Measurements from ENCODE around the gene FAM13A.
"Not testable (repeated sequence)": the region's sequence is repeated elsewhere in the genome, so short reads cannot be mapped to it uniquely, and the experiment has no call there.

The FAM13A gene

GRCh38 chr4:88900432-88900831, 156.6 kb downstream of the FAM13A start:
- no peak for DNase-seq (ENCODE audit: low read depth)

GRCh38 chr4:88897752-88898151, 159.2 kb downstream of the FAM13A start:
- DNase-seq (ENCODE audit: low read depth): no peak

GRCh38 chr4:88897180-88897579, 159.8 kb downstream of the FAM13A start:
- DNase-seq (ENCODE audit: low read depth): no peak

GRCh38 chr4:88893961-88894360, 163.0 kb downstream of the FAM13A start:
- peak; percentile 22 for DNase-seq (ENCODE audit: low read depth)

GRCh38 chr4:88892646-88893045, 164.3 kb downstream of the FAM13A start:
- DNase-seq (ENCODE audit: low read depth): no peak

DNA sequence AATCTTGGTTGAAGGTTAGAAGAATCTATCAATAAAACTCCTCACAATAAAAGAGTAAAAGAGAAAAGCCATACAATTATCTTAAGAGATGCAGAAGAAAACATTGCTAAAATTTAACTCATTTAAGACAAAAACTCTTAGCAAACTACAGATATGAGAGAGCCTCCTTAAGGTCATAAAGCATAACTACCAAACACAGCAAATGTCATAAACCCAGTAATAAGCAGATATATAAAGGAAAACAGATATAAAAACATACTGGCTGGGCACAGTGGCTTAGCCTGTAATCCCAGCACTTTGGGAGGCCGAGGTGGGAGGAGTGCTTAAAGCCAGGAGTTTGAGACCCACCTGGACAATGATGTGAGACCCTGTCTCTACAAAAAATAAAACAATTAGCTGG, 165.3 kb downstream of the FAM13A start:
- DNase-seq (ENCODE audit: low read depth): no peak

- DNase-seq (ENCODE audit: low read depth): not testable (repeated sequence)
Measured at GRCh38 chr4:88887409-88887808, 169.6 kb downstream of the FAM13A start.

DNA sequence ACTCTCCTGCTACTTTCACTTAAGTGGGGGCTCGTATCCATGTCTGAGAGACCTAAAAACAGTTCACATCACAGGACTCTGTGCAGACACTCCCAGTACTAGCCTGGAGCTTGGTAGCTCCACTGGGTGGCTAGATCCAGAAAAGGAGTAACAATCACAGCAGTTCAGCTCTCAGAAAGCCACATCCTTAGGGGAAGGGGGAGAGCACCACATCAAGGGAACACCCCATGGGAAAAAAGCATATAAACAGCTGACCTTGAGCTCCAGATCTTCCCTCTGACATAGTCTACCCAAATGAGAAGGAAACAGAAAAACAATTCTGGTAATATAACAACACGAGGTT, 175.8 kb downstream of the FAM13A start:
- DNase-seq (ENCODE audit: low read depth): no peak

GRCh38 chr4:88880501-88881226, 176.3 kb downstream of the FAM13A start:
- DNase-seq (ENCODE audit: low read depth): no peak

- DNase-seq (ENCODE audit: low read depth): no peak
Measured at GRCh38 chr4:88879991-88880390, 177.0 kb downstream of the FAM13A start.

DNA sequence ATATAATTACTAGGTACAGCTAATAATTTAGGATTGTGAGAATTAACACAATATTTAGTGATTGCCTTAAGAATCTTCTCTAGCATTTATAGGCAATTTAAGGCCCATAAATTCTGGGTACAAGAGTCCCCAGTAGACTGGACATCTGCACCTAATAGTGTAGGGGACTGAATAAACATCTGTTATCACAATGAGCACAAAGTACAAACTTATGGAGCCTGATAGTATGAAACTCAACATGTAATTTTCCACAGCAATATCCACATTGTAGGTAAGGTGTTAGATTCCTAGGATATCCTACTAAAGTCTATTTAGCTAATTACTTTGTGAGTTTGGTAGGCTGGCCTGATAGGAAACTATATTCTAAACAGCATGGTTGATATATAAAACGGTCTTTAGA, 178.3 kb downstream of the FAM13A start:
- DNase-seq (ENCODE audit: low read depth): no peak

GRCh38 chr4:88870428-88870827, 186.6 kb downstream of the FAM13A start:
- DNase-seq (ENCODE audit: low read depth): no peak

- DNase-seq (ENCODE audit: low read depth): no peak
Measured at GRCh38 chr4:88868510-88868909, 188.5 kb downstream of the FAM13A start.

GRCh38 chr4:88866862-88867550, 190.0 kb downstream of the FAM13A start:
- DNase-seq (ENCODE audit: low read depth): no peak

- no peak for DNase-seq (ENCODE audit: low read depth)
Measured at GRCh38 chr4:88865466-88865865, 191.5 kb downstream of the FAM13A start.

- no peak for DNase-seq (ENCODE audit: low read depth)
Measured at GRCh38 chr4:88865046-88865445, 191.9 kb downstream of the FAM13A start.

DNA sequence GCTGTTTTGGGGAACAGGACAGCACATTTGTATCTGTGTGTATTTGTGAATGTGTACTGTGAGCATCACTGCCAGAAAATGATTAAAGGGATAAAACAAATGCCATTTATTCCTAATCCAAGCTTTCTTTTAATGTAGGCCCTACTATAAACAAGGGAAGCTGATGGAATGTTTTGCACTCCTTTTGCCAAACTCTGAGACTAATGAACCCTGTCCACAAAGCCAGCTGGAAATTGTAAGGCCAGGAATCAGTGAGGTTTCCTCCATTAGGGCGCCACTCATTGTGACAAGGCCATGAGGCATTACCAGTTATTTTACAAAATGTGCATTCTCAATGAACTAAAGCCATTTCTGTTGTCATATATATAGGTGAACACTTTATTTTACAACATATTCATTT, 196.4 kb downstream of the FAM13A start:
- DNase-seq (ENCODE audit: low read depth): no peak

GRCh38 chr4:88859191-88859812, 197.7 kb downstream of the FAM13A start:
- peak; percentile 16 for DNase-seq (ENCODE audit: low read depth)

- no peak for DNase-seq (ENCODE audit: low read depth)
Measured at GRCh38 chr4:88858752-88859151, 198.2 kb downstream of the FAM13A start.

DNA sequence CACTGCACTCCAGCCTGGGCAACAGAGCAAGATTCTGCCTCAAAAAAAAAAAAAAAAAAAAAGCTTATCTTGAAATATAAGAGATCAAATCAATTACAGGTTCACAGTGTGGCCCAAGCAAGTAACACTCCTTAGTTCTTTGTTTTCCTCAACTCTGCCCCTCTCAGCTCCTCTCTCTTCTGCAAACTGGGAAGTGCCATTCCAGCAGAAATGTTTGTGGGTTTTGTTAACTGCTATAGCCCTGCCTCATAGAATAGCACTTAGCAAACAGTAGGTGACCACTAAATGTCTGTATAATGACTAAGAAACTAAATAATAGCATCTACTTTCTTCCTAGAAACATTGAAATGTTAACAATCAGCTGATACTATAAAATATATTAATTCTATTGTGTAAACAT, 199.4 kb downstream of the FAM13A start:
- DNase-seq (ENCODE audit: low read depth): no peak

GRCh38 chr4:88854481-88854880, 202.5 kb downstream of the FAM13A start:
- no peak for DNase-seq (ENCODE audit: low read depth)

GRCh38 chr4:88853583-88853982, 203.4 kb downstream of the FAM13A start:
- DNase-seq (ENCODE audit: low read depth): not testable (repeated sequence)

DNA sequence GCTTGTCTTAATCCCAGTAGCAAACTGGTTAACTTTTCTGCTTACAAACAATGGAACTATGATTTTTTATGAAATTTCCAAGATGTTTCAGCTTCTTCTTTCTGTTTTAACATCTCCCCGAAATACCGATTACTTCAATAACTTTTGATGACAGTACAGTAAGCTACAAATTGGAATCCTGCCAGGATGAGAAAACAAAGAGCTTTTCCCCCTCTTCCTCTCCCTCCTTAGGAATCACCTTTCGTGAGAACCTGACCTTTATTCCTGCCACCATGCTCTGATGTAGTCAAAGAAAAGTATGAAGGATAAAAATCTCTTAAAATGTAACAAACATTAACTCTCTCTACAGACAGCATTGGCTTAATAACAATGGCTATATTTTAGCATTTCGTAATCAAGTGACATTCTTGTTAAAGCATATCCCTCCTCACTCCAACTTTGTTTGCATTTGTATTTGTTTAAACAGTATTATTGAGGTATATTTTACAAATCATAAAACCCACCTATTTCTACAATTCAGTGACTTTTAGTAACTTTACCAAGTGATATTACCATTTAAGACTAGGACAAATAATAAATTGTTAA, 210.7 kb downstream of the FAM13A start:
- no peak for DNase-seq (ENCODE audit: low read depth)

All from fibroblast of the conjunctiva (primary cell).